MCF 10A (cell line): ENCODE measurements around the gene LCE5A. TPM values are rescaled to one million over a fixed set of nuclear protein-coding genes. Genes with fewer than 3 reads are reported as not detected.
"Not testable (repeated sequence)": the region's sequence is repeated elsewhere in the genome, so short reads cannot be mapped to it uniquely, and the experiment has no call there.

Experiments used
- BruUV-seq: library from RNA; stranded (reverse); fragments of 400-500 nt; replicated peaks from 2 replicates; lab custom pipeline; 2021; lab: Mats Ljungman, UMichigan
- CTCF ChIA-PET: fragments of 300-600 bp; sonication (Branson Sonifier 250); formaldehyde crosslinking; extraction: SDS; loops from one replicate; lab custom pipeline; 2021; ENCODE audit warnings: antibody characterized with exemption, inconsistent platforms; lab: Yijun Ruan, JAX
- POLR2A ChIA-PET: fragments of 300-600, 350-650 bp; sonication (Branson Sonifier 250); formaldehyde crosslinking; extraction: SDS; loops from one replicate; lab custom pipeline; 2020; ENCODE audit warnings: antibody characterized with exemption, inconsistent platforms; lab: Yijun Ruan, JAX
- DNase-seq: peaks from one replicate; pipeline ENCODE4 v3.0.0-alpha.2; 2018; ENCODE audit not compliant: unreplicated experiment
- H3K27ac Mint-ChIP-seq: one replicate; pipeline ENCODE4 v1.8.0; 2022; ENCODE audit warnings: mild to moderate bottlenecking, low read depth, mixed read lengths; ENCODE audit not compliant: unreplicated experiment
- H3K27me3 Mint-ChIP-seq: one replicate; pipeline ENCODE4 v1.8.0; 2022; ENCODE audit warnings: mixed read lengths; ENCODE audit not compliant: insufficient read depth, unreplicated experiment
- H3K36me3 Mint-ChIP-seq: one replicate; pipeline ENCODE4 v1.8.0; 2022; ENCODE audit warnings: mild to moderate bottlenecking, moderate library complexity, mixed read lengths; ENCODE audit not compliant: insufficient read depth, unreplicated experiment
- H3K4me1 Mint-ChIP-seq: one replicate; pipeline ENCODE4 v1.8.0; 2022; ENCODE audit warnings: mixed read lengths; ENCODE audit not compliant: insufficient read depth, unreplicated experiment
- H3K4me3 Mint-ChIP-seq: one replicate; pipeline ENCODE4 v1.8.0; 2022; ENCODE audit warnings: mild to moderate bottlenecking, moderate library complexity, mixed read lengths; ENCODE audit not compliant: unreplicated experiment
- H3K9me3 Mint-ChIP-seq: one replicate; pipeline ENCODE4 v1.8.0; 2022; ENCODE audit warnings: mixed read lengths; ENCODE audit not compliant: unreplicated experiment
- CTCF ChIP-seq: fragments of 200-600 bp; IDR thresholded peaks from one replicate; pipeline ENCODE4 v1.8.0; 2022; ENCODE audit warnings: antibody characterized with exemption, mild to moderate bottlenecking; ENCODE audit not compliant: unreplicated experiment
- intact Hi-C: fragments of 100-400 bp; cut with micrococcal nuclease; formaldehyde crosslinking; loops from 2 replicates; pipeline ENCODE4 v1.14.1; 2022
- total RNA-seq: library from RNA; stranded (reverse); gene quantifications from 2 replicates; pipeline ENCODE4 v1.2.3, GENCODE V29; 2022

The LCE5A gene
- total RNA-seq, 1 experiment from 2014 or later = not detected

DNA sequence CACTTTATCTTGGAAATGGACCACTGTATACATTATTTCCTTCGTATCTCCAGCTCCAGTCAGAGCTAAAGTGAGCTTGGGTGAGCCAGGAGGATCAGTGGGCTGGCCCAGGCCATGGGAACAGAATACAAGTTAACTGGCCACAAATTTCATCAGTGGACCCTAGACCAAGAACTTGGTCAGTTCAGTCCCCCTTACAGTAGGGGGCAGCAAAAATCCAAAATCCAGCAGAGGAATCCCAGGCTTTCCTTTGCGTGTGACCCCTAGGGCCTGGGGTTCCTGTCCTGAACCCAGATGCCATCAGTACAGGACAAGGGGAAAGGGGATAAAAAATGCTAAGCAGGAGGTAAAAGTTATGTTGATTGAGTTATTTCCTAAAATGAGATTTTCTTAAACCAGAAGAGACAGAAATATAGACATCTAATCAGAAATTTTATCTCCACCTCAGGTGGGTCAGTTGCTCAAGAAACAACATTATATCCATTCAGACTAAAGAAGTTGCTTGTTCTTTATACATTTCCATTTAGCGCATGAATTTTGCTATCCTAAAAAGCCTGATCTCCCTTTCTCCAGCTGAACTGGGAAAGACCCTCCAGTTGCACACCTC is 24.1 kb upstream of the LCE5A start:
- no TSS peak for BruUV-seq
- intact Hi-C loops = loop anchor here (2.0 kb wide), 1 partner anchor 46 kb away; no protein-coding TSS in a partner anchor
- peak; percentile 51 for DNase-seq
- no peak overlapping the region for H3K4me3 Mint-ChIP-seq
- H3K27ac Mint-ChIP-seq = peak overlapping the region; percentile 85
- ChIA-PET POLR2A (interaction anchor here (0.7 to 1.2 kb wide), 2 partner anchors 31 to 39 kb away, joined by 4 read pairs; no protein-coding TSS in a partner anchor), CTCF (interaction anchor here (0.7 to 3.4 kb wide), 13 partner anchors 8 to 167 kb away, joined by 3 to 38 read pairs (median 5); no protein-coding TSS in a partner anchor)
- H3K4me1 Mint-ChIP-seq = peaks cover 20% of the 10 kb centered on the region
- H3K9me3 Mint-ChIP-seq = peaks cover 11% of the 10 kb centered on the region
- H3K27me3 Mint-ChIP-seq = no peaks in the 10 kb centered on the region
- no peaks in the 10 kb centered on the region for H3K36me3 Mint-ChIP-seq
- TF ChIP-seq CTCF = peak; percentile 75

DNA sequence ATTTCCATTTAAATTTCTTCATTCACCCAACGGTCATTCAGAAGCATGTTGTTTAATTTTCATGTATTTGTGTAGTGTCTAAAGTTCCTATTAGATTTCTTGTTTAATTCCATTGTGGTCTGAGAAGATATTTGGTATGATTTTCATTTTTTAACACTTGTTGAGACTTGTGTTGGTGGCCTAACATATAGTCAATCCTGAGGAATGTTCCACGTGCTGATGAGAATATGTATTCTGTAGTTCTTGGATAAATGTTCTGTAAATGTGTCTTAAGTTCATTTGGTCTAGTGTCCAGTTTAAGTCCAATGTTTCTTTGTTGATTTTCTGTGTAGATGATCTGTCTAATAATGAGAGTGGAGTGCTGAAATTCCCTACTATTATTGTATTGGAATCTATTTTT is 22.7 kb upstream of the LCE5A start:
- H3K27me3 Mint-ChIP-seq = no peaks in the 10 kb centered on the region
- H3K27ac Mint-ChIP-seq = peak overlapping the region; percentile 85
- DNase-seq = no peak
- no TSS peak for BruUV-seq
- ChIA-PET CTCF (interaction anchor here (0.8 kb wide), 1 partner anchor 45 kb away, joined by 9 read pairs; no protein-coding TSS in a partner anchor), POLR2A (no interaction called here)
- H3K4me3 Mint-ChIP-seq = no peak overlapping the region
- TF ChIP-seq CTCF = no peak
- no peaks in the 10 kb centered on the region for H3K36me3 Mint-ChIP-seq
- H3K9me3 Mint-ChIP-seq = peaks cover 11% of the 10 kb centered on the region
- H3K4me1 Mint-ChIP-seq = peaks cover 20% of the 10 kb centered on the region
- intact Hi-C loops = loop anchor here (2.0 kb wide), 1 partner anchor 45 kb away; no protein-coding TSS in a partner anchor

DNA sequence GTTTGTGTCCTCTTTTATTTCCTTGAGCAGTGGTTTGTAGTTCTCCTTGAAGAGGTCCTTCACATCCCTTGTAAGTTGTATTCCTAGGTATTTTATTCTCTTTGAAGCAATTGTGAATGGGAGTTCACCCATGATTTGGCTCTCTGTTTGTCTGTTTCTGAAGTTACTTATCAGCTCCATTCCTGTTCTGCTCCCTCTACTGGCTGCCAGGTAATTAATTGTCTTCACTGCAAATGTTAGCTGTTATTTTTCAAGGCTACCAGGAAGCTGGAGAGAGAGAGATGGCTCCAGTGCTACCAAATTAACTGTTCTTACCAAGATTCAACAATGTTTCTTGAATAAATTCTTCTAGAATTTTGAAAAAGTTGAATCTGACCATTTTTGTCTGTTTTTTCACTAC is 19.1 kb upstream of the LCE5A start:
- intact Hi-C loops = loop anchor here (10.0 kb wide), 1 partner anchor 163 kb away; no protein-coding TSS in a partner anchor
- peak; percentile 26 for TF ChIP-seq CTCF
- ChIA-PET POLR2A (interaction anchor here (0.7 kb wide), 1 partner anchor 44 kb away, joined by 3 read pairs; no protein-coding TSS in a partner anchor), CTCF (interaction anchor here (0.6 to 4.7 kb wide), 13 partner anchors 8 to 54 kb away, joined by 3 to 25 read pairs (median 4); no protein-coding TSS in a partner anchor)
- Mint-ChIP-seq H3K9me3 (peaks cover 11% of the 10 kb centered on the region), H3K4me1 (peaks cover 20% of the 10 kb centered on the region)
- not testable (repeated sequence) for H3K27me3 Mint-ChIP-seq, H3K27ac Mint-ChIP-seq, H3K36me3 Mint-ChIP-seq, H3K4me3 Mint-ChIP-seq, BruUV-seq
- peak; percentile 45 for DNase-seq

GRCh38 chr1:152495066-152495675 is 15.4 kb upstream of the LCE5A start:
- H3K27ac Mint-ChIP-seq = no peak overlapping the region
- no peaks in the 10 kb centered on the region for H3K4me1 Mint-ChIP-seq
- CTCF ChIA-PET = interaction anchor here (0.6 to 4.7 kb wide), 7 partner anchors 9 to 376 kb away, joined by 3 to 25 read pairs (median 5); no protein-coding TSS in a partner anchor
- POLR2A ChIA-PET = no interaction called here
- TF ChIP-seq CTCF = peak; percentile 66
- BruUV-seq = no TSS peak
- no peak overlapping the region for H3K4me3 Mint-ChIP-seq
- intact Hi-C loops = loop anchor here (10.0 kb wide), 1 partner anchor 160 kb away; no protein-coding TSS in a partner anchor
- H3K36me3 Mint-ChIP-seq = no peaks in the 10 kb centered on the region
- peak; percentile 78 for DNase-seq
- H3K9me3 Mint-ChIP-seq = no peaks in the 10 kb centered on the region
- H3K27me3 Mint-ChIP-seq = no peaks in the 10 kb centered on the region
